MM.1S (cell line): ENCODE measurements around the gene SMARCAD1.

Experiments
- EZH2 ChIP-seq: fragments of 300-600 bp; sonication (generic); optimal IDR thresholded peaks from 2 replicates; pipeline ENCODE3; 2017; ENCODE audit warnings: low read depth, mild to moderate bottlenecking, antibody characterized with exemption, low read length, mixed read lengths
- TF ChIP-seq, protein P1 (sequence below): fragments of 300-600 bp; sonication (generic); IDR thresholded peaks from 2 replicates; pipeline ENCODE4 v1.5.1; 2016; ENCODE audit warnings: antibody characterized with exemption, low read length, mixed read lengths

GRCh38 chr4:94332983-94333590 lies 125.4 kb downstream of the SMARCAD1 start:
- TF ChIP-seq, protein P1, sequence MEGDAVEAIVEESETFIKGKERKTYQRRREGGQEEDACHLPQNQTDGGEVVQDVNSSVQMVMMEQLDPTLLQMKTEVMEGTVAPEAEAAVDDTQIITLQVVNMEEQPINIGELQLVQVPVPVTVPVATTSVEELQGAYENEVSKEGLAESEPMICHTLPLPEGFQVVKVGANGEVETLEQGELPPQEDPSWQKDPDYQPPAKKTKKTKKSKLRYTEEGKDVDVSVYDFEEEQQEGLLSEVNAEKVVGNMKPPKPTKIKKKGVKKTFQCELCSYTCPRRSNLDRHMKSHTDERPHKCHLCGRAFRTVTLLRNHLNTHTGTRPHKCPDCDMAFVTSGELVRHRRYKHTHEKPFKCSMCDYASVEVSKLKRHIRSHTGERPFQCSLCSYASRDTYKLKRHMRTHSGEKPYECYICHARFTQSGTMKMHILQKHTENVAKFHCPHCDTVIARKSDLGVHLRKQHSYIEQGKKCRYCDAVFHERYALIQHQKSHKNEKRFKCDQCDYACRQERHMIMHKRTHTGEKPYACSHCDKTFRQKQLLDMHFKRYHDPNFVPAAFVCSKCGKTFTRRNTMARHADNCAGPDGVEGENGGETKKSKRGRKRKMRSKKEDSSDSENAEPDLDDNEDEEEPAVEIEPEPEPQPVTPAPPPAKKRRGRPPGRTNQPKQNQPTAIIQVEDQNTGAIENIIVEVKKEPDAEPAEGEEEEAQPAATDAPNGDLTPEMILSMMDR, result no peak
- no peak for TF ChIP-seq EZH2
